GM19025 (cell line): ENCODE data around the gene SLC17A9.

Experiments
- ATAC-seq: cut with Tn5 transposase; IDR thresholded peaks from one replicate; pipeline ENCODE4 v1.9.1; 2021; ENCODE audit warnings: mild to moderate bottlenecking, low read depth, moderate library complexity; ENCODE audit not compliant: unreplicated experiment

Gene SLC17A9

GRCh38 chr20:63014287-63014686 lies 61.8 kb downstream of the SLC17A9 start:
- no peak for ATAC-seq

GRCh38 chr20:63014710-63015109 lies 62.2 kb downstream of the SLC17A9 start:
- no peak for ATAC-seq

- no peak for ATAC-seq
Observed at GRCh38 chr20:63015147-63015661, 62.7 kb downstream of the SLC17A9 start.

GRCh38 chr20:63015662-63016361 lies 63.3 kb downstream of the SLC17A9 start:
- ATAC-seq: no peak

- no peak for ATAC-seq
Observed at GRCh38 chr20:63016514-63017075, 64.1 kb downstream of the SLC17A9 start.

- ATAC-seq: no peak
Observed at GRCh38 chr20:63017076-63017825, 64.7 kb downstream of the SLC17A9 start.

GRCh38 chr20:63017826-63018411 lies 65.4 kb downstream of the SLC17A9 start:
- ATAC-seq: no peak
